Activated T-cell treated with anti-CD3 and anti-CD28 coated beads, Interleukin-2, amount 50 U/mL, for 48 hours (primary cell): ENCODE data around the gene ATP6V1G3.
A peak's percentile ranks its signal among the peaks of the same experiment; 100 is the strongest.
"Not testable (repeated sequence)": the region's sequence is repeated elsewhere in the genome, so short reads cannot be mapped to it uniquely, and the experiment has no call there.

ENCODE experiments used
- DNase-seq, 2 experiments: peaks; one replicate each; pipeline ENCODE4 v3.0.0-alpha.2; 2020

The ATP6V1G3 gene

GRCh38 chr1:198540580-198540979 is at the start of gene ATP6V1G3:
ATP6V1G3 (minus strand) TSS chr1:198540680; CDS start chr1:198540650, 30 bp downstream.
- no peak for DNase-seq

- DNase-seq: no peak
Measured at GRCh38 chr1:198588845-198589244, 48.4 kb upstream of the ATP6V1G3 start.

- DNase-seq: no peak
Measured at GRCh38 chr1:198584163-198584562, 43.7 kb upstream of the ATP6V1G3 start.

- not testable (repeated sequence) for DNase-seq
Measured at GRCh38 chr1:198583209-198583802, 42.8 kb upstream of the ATP6V1G3 start.

GRCh38 chr1:198577444-198577843 is 37.0 kb upstream of the ATP6V1G3 start:
- DNase-seq: no peak

- DNase-seq: no peak
Measured at GRCh38 chr1:198575798-198576641, 35.5 kb upstream of the ATP6V1G3 start.

- DNase-seq: no peak
Measured at GRCh38 chr1:198575292-198575691, 34.8 kb upstream of the ATP6V1G3 start.

- no peak for DNase-seq
Measured at GRCh38 chr1:198574325-198574724, 33.8 kb upstream of the ATP6V1G3 start.

- DNase-seq: no peak
Measured at GRCh38 chr1:198564716-198565115, 24.2 kb upstream of the ATP6V1G3 start.

GRCh38 chr1:198564157-198564556 is 23.7 kb upstream of the ATP6V1G3 start:
- DNase-seq: no peak

GRCh38 chr1:198563583-198563982 is 23.1 kb upstream of the ATP6V1G3 start:
- no peak for DNase-seq

- no peak for DNase-seq
Measured at GRCh38 chr1:198560161-198560560, 19.7 kb upstream of the ATP6V1G3 start.

- DNase-seq: no peak
Measured at GRCh38 chr1:198559362-198559761, 18.9 kb upstream of the ATP6V1G3 start.

- no peak for DNase-seq
Measured at GRCh38 chr1:198558402-198558801, 17.9 kb upstream of the ATP6V1G3 start.

- DNase-seq: peak; percentile 55 to 60
Measured at GRCh38 chr1:198556971-198557370, 16.5 kb upstream of the ATP6V1G3 start.

GRCh38 chr1:198552668-198553416 is 12.4 kb upstream of the ATP6V1G3 start:
- no peak for DNase-seq

- no peak for DNase-seq
Measured at GRCh38 chr1:198550941-198551524, 10.6 kb upstream of the ATP6V1G3 start.

GRCh38 chr1:198549866-198550265 is 9.4 kb upstream of the ATP6V1G3 start:
- DNase-seq: no peak

- no peak for DNase-seq
Measured at GRCh38 chr1:198548890-198549289, 8.4 kb upstream of the ATP6V1G3 start.

GRCh38 chr1:198545156-198545555 is 4.7 kb upstream of the ATP6V1G3 start:
- DNase-seq: no peak

- no peak for DNase-seq
Measured at GRCh38 chr1:198544265-198544664, 3.8 kb upstream of the ATP6V1G3 start.

- DNase-seq: no peak
Measured at GRCh38 chr1:198543670-198544260, 3.3 kb upstream of the ATP6V1G3 start.

- no peak for DNase-seq
Measured at GRCh38 chr1:198542632-198543031, 2.2 kb upstream of the ATP6V1G3 start.
